ENCODE measurements around the gene DMRTC2. TPM values are rescaled to one million over a fixed set of nuclear protein-coding genes. Genes with fewer than 3 reads are reported as not detected.
A peak's percentile ranks its signal among the peaks of the same experiment; 100 is the strongest.

The DMRTC2 gene
- total RNA-seq: not detected

- Mint-ChIP-seq H3K36me3 (no peaks in the 10 kb centered on the region), H3K9me3 (peaks cover 0 to 9% of the 10 kb centered on the region in 2 donors), H3K27ac (no peak within 1 kb of the TSS)
- no peak for ATAC-seq
- DNase-seq (ENCODE audit: low spot score in 2 of 2): no peak
Measured at GRCh38 chr19:41845001-41845050, at the start of gene DMRTC2. TSS of gene DMRTC2 (plus strand) at chr19:41845042. CDS start at chr19:41847429, 2,387 bp downstream.

DNA sequence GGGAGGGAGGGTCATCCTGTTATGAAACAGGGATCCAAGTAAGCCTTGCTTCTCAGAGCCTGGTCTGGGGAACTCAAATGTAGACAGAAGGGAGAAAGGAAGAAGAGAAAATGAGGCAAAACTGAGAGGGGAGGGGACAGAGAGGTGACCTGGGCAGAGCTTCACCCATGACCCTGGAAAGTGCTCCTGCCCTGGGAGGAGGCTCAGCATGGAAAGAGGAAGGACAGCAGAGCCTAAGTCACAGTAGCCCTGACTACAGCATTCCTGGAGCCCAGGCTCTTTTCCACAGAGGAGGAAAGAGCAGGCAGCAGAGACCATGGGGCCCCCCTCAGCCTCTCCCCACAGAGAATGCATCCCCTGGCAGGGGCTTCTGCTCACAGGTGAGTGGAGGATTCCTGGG, 48.5 kb upstream of the DMRTC2 start, which contains the start of gene CEACAM3:
Gene CEACAM3, plus strand, starts transcription at position 226 of the 400 bp plus-strand sequence. Its CDS starts 91 bp downstream, at position 317.
- H3K9me3 Mint-ChIP-seq: no peaks in the 10 kb centered on the region
- no peaks in the 10 kb centered on the region for H3K36me3 Mint-ChIP-seq
- ATAC-seq (no peak), DNase-seq (ENCODE audit: low spot score in 2 of 2) (no peak)
- no peak within 1 kb of the TSS for H3K27ac Mint-ChIP-seq

GRCh38 chr19:41796901-41797300, 47.9 kb upstream of the DMRTC2 start:
- ATAC-seq: no peak
- no peaks in the 10 kb centered on the region for H3K9me3 Mint-ChIP-seq
- DNase-seq (ENCODE audit: low spot score in 2 of 2): no peak
- H3K36me3 Mint-ChIP-seq: no peaks in the 10 kb centered on the region
- no peak overlapping the region for H3K27ac Mint-ChIP-seq

GRCh38 chr19:41799444-41800000, 45.3 kb upstream of the DMRTC2 start:
- H3K9me3 Mint-ChIP-seq: peaks cover 0 to 5% of the 10 kb centered on the region in 2 donors
- H3K36me3 Mint-ChIP-seq: no peaks in the 10 kb centered on the region
- DNase-seq (ENCODE audit: low spot score in 2 of 2): no peak

DNA sequence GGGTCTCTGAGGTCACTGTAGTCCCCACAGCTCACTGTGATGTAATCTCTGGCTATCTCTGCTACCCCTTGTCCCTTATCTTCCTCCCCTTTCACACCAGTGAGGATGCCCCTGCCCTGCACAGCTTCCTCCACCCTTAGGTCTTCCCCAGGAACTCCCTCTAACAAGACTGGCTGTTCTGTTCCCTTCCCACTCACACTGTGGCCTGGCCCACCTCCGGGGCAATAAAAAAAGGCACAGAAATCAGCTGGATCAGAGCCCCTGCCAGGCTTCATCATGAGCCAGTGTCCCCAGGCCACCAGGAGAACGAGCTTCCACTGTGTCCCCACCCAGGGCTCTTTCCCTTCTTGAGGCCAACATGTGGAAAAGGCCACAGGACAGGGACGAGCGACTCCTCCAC, 43.8 kb upstream of the DMRTC2 start:
- Mint-ChIP-seq H3K36me3 (no peaks in the 10 kb centered on the region), H3K9me3 (peaks cover 0 to 5% of the 10 kb centered on the region in 2 donors), H3K27ac (peak overlapping the region in 1 of 2 donors; percentile 1)
- DNase-seq (ENCODE audit: low spot score in 2 of 2) (no peak), ATAC-seq (no peak)

More at GRCh38 chr19:41799444-41800000, 45.3 kb upstream of the DMRTC2 start:
- H3K27ac Mint-ChIP-seq: peak overlapping the region in 1 of 2 donors; percentile 61
- no peak for ATAC-seq

GRCh38 chr19:41801792-41802211, 43.0 kb upstream of the DMRTC2 start:
- peak; percentile 56 to 72 for ATAC-seq
- H3K27ac Mint-ChIP-seq: peak overlapping the region in 1 of 2 donors; percentile 1

GRCh38 chr19:41802770-41803169, 42.1 kb upstream of the DMRTC2 start:
- Mint-ChIP-seq H3K9me3 (peaks cover 0 to 5% of the 10 kb centered on the region in 2 donors), H3K36me3 (no peaks in the 10 kb centered on the region), H3K27ac (peak overlapping the region in 1 of 2 donors; percentile 63)
- DNase-seq (ENCODE audit: low spot score in 2 of 2) (no peak), ATAC-seq (no peak)

More at GRCh38 chr19:41801792-41802211, 43.0 kb upstream of the DMRTC2 start:
- DNase-seq (ENCODE audit: low spot score in 2 of 2): no peak
- Mint-ChIP-seq H3K36me3 (no peaks in the 10 kb centered on the region), H3K9me3 (peaks cover 0 to 5% of the 10 kb centered on the region in 2 donors)

DNA sequence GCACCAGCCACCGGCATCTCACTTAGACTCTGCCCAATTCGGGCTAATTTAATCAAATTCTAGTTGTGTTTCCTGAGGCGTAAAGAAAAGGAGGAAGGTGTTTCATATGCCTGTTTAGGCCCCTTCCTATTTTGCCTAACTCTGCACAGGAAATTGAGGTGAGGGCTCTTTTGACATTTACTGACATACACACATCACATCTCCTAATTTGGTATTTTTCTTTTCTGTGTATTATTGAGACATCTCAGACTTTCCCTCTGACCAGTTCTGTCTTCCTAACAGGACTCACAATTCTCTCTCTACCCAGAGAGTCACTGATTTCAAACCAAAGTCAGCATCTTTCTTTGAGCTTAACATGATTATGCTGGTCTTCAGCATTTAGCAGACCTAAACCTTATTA, 40.5 kb upstream of the DMRTC2 start:
- ATAC-seq (peak; percentile 68 to 73), DNase-seq (ENCODE audit: low spot score in 2 of 2) (no peak)
- Mint-ChIP-seq H3K9me3 (peaks cover 0 to 5% of the 10 kb centered on the region in 2 donors), H3K27ac (no peak overlapping the region), H3K36me3 (no peaks in the 10 kb centered on the region)

DNA sequence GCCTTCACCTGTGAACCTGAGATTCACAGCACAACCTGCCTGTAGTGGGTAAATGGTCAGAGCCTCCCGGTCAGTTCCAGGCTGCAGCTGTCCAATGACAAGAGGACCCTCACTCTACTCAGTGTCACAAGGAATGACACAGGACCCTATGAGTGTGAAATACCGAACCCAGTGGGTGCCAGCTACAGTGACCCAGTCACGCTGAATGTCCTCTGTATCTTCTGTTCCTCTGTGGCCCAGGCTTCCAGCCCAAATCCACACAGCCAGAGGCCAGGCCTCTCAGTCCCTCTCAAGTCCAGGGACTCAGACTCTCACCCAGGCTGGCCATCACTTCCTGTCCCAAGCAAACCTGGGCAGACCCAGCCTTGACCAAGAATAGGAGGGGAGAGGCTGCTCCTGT, 37.7 kb upstream of the DMRTC2 start:
- H3K9me3 Mint-ChIP-seq: peaks cover 0 to 5% of the 10 kb centered on the region in 2 donors
- DNase-seq (ENCODE audit: low spot score in 2 of 2) (no peak), ATAC-seq (no peak)
- H3K27ac Mint-ChIP-seq: no peak overlapping the region
- no peaks in the 10 kb centered on the region for H3K36me3 Mint-ChIP-seq

DNA sequence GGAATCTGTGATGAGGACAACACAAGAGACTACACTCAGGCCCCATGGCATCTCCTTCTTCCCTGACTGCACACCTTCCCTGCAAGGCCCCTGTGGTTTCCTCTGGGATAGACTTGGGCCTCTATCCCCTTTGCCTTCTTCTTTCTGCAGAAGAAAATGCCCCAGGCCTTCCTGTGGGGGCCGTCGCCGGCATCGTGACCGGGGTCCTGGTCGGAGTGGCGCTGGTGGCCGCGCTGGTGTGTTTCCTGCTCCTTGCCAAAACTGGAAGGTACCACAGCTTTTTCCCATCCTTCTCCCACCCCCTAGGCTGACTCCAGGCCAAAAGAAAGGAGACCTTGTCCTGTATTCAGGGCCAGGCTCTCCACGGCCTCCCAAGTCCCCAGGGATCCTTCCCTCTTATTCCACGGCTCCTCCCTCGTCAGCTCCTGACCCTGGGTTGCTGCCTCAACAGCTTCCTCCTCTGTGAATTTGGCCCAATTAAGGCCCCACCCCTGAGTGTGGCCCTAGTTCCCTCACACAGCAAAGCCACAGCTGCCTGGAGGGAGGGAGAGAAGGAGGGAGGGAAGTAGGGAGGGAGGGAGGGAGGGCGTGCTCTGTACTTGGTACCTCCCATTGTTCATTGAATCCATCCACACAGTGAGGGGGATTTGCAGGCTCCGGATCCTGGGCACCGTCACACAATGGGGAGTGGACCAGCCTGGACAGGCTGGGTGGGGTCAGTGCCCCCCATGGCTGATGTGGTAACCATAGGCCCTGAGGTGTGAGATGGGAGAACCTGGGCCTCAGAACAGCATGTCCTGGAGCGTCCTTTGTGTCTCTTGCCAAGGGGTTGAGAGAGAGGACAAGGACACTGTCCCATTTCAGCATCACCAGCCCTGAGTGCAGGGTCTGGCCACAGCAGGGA, 35.9 kb upstream of the DMRTC2 start:
- Mint-ChIP-seq H3K27ac (peak overlapping the region in 1 of 2 donors; percentile 40), H3K9me3 (no peaks in the 10 kb centered on the region), H3K36me3 (no peaks in the 10 kb centered on the region)
- DNase-seq (ENCODE audit: low spot score in 2 of 2): no peak
- ATAC-seq: no peak

- H3K36me3 Mint-ChIP-seq: no peaks in the 10 kb centered on the region
- no peak for DNase-seq (ENCODE audit: low spot score in 2 of 2)
- no peaks in the 10 kb centered on the region for H3K9me3 Mint-ChIP-seq
- ATAC-seq: no peak
- no peak overlapping the region for H3K27ac Mint-ChIP-seq
Measured at GRCh38 chr19:41810301-41810700, 34.5 kb upstream of the DMRTC2 start.

GRCh38 chr19:41811036-41811435, 33.8 kb upstream of the DMRTC2 start:
- Mint-ChIP-seq H3K9me3 (no peaks in the 10 kb centered on the region), H3K36me3 (no peaks in the 10 kb centered on the region), H3K27ac (no peak overlapping the region)
- DNase-seq (ENCODE audit: low spot score in 2 of 2) (no peak), ATAC-seq (no peak)

GRCh38 chr19:41811981-41812380, 32.9 kb upstream of the DMRTC2 start:
- H3K36me3 Mint-ChIP-seq: no peaks in the 10 kb centered on the region
- no peaks in the 10 kb centered on the region for H3K9me3 Mint-ChIP-seq
- no peak overlapping the region for H3K27ac Mint-ChIP-seq
- DNase-seq (ENCODE audit: low spot score in 2 of 2) (no peak), ATAC-seq (no peak)

GRCh38 chr19:41813911-41814310, 30.9 kb upstream of the DMRTC2 start:
- H3K36me3 Mint-ChIP-seq: no peaks in the 10 kb centered on the region
- no peak for DNase-seq (ENCODE audit: low spot score in 2 of 2)
- H3K9me3 Mint-ChIP-seq: no peaks in the 10 kb centered on the region
- H3K27ac Mint-ChIP-seq: no peak overlapping the region
- ATAC-seq: no peak

DNA sequence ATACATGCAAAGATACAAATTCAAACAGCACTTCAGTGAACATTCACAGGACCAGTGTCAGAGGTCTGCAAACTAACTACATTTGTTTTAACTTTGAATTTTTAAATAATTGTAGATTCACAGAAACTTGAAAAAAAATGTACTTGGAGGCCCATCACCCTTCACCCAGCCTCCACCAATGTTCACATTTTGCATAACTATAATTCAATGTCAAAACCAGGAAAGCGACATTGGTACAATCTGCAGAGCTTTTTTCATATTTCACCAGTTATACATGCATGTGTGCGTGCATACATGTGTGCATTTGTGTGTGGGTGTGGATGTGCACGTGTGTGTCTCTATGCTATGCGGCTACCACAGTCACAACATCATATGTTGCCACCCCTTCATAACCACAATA, 29.5 kb upstream of the DMRTC2 start:
- Mint-ChIP-seq H3K27ac (no peak overlapping the region), H3K36me3 (no peaks in the 10 kb centered on the region), H3K9me3 (no peaks in the 10 kb centered on the region)
- ATAC-seq (no peak), DNase-seq (ENCODE audit: low spot score in 2 of 2) (no peak)

- Mint-ChIP-seq H3K9me3 (no peaks in the 10 kb centered on the region), H3K27ac (no peak overlapping the region), H3K36me3 (no peaks in the 10 kb centered on the region)
- ATAC-seq (no peak), DNase-seq (ENCODE audit: low spot score in 2 of 2) (no peak)
Measured at GRCh38 chr19:41816761-41817160, 28.1 kb upstream of the DMRTC2 start.

- peak in 1 of 2 donors; percentile 69 for DNase-seq (ENCODE audit: low spot score in 2 of 2)
- ATAC-seq: peak; percentile 83 to 97
- no peaks in the 10 kb centered on the region for H3K36me3 Mint-ChIP-seq
- H3K27ac Mint-ChIP-seq: no peak overlapping the region
- no peaks in the 10 kb centered on the region for H3K9me3 Mint-ChIP-seq
Measured at GRCh38 chr19:41821003-41821735, 23.7 kb upstream of the DMRTC2 start.

Data from activated naive CD4-positive, alpha-beta T cell treated with anti-CD3 and anti-CD28 coated beads, Interleukin-2, amount 50 U/mL, for 72 hours (primary cell).